DMS53 (cell line): ENCODE data around the gene SRPK2.

Source experiments
- DNase-seq: peaks from one replicate; lab custom pipeline; 2025; lab: John Stamatoyannopoulos, UW

Gene SRPK2

GRCh38 chr7:105133986-105134655 lies 254.6 kb downstream of the SRPK2 start:
- no peak for DNase-seq

GRCh38 chr7:105133358-105133757 lies 255.4 kb downstream of the SRPK2 start:
- no peak for DNase-seq

GRCh38 chr7:105132835-105133234 lies 255.9 kb downstream of the SRPK2 start:
- DNase-seq: no peak

- no peak for DNase-seq
These were observed 256.4 kb downstream of the SRPK2 start for GRCh38 chr7:105132335-105132734.

- DNase-seq: no peak
These were observed 256.8 kb downstream of the SRPK2 start for GRCh38 chr7:105131890-105132289.

GRCh38 chr7:105131033-105131656 lies 257.6 kb downstream of the SRPK2 start:
- no peak for DNase-seq

DNA sequence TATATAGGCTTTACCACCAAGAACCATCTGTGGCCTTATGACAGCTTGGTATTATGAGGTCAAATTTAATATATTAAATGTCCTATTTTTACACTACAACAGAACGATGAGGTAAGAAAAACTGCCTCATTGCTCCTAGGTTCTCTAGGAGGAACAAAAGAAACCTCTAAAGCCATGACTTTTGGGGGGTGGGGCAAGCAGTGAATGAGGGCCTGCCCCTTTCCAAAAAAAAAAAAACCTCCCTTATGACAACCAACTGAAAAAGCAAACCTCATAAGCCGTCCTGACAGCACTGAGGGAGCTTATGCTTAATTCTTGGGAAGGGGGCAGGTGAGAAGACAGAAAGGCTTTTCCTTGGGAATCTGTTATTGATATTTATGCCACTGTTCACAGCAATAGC lies 258.1 kb downstream of the SRPK2 start:
- DNase-seq: no peak

DNA sequence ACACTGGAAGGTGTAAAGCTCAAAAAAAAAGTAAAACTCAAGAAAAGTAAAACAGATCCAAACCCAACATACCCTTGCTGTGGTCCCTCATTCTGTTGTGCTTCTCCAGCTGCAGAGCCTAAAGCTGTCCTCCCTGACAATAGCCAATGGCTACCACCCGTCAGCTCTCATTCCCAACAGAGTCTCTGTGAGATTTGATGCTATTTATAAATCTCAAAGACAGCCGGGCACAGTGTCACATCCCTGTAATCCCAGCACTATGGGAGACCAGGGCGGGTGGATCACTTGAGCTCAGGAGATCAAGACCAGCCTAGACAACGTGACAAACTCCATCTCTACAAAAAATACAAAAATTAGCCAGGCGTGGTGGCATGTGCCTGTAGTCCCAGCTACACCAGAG lies 258.7 kb downstream of the SRPK2 start:
- no peak for DNase-seq

DNA sequence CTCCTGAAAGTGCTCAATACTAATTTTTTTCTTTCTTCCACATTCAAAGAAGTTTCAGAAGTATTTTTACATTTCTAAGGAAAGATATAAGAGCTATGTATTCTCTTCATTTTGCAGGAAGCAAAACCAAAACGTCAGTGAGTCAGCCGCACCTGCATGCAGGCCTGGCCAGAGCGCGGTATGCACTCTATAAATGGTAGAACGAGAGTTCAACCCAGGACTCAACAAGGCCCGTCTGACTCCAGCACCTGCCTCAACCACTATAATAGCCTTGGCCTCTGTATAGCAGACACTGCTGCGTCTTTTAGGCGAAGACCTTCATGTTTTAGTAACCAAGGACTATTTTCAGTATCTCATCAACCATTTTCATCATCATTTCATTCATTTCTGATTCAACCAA lies 261.5 kb downstream of the SRPK2 start:
- no peak for DNase-seq

DNA sequence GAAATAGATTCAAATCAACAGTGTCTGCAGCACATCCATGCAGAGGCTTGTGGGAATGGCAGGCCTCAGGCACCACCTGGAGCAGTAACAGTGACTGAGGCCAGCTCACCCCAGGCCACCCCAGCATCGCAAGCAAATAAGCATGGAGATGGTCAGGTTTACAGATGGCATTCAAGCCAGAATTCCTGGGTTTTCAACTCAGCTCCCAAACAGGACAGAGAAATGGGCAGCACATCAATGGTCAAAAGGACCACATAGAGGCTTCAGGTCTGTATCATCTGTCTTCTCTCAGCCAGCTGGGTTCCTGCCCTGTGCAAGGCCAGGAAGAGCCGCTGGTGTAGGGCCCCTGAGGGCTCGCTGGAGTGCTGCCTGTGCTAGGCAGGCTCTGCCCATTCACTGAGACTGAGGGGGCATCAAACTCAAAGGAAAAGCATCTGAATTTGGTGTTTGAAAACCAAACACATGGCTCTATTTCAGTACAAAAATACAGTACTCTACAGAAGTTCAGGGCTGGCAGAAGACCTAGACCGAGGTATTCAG lies 262.2 kb downstream of the SRPK2 start:
- DNase-seq: no peak

DNA sequence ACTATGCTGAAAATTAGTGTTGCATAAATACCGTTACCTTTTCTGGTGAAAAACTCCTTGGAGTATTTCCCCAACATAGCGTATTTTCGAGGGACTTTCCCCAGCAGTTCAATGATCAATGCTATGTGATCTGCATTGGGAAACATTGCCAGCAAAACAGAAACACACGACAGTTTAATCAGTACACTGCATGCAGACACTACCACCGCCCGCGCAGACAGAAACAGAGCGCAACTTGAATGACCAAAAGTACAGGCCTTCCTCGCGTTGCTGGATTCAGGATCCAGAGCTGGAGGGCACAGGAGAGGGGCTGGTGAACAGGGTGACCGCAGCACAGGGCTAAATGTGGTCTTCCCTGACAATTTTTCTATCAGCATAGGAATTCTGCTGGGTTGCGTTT lies 263.0 kb downstream of the SRPK2 start:
- no peak for DNase-seq

- no peak for DNase-seq
These were observed 266.1 kb downstream of the SRPK2 start for GRCh38 chr7:105122619-105123018.

DNA sequence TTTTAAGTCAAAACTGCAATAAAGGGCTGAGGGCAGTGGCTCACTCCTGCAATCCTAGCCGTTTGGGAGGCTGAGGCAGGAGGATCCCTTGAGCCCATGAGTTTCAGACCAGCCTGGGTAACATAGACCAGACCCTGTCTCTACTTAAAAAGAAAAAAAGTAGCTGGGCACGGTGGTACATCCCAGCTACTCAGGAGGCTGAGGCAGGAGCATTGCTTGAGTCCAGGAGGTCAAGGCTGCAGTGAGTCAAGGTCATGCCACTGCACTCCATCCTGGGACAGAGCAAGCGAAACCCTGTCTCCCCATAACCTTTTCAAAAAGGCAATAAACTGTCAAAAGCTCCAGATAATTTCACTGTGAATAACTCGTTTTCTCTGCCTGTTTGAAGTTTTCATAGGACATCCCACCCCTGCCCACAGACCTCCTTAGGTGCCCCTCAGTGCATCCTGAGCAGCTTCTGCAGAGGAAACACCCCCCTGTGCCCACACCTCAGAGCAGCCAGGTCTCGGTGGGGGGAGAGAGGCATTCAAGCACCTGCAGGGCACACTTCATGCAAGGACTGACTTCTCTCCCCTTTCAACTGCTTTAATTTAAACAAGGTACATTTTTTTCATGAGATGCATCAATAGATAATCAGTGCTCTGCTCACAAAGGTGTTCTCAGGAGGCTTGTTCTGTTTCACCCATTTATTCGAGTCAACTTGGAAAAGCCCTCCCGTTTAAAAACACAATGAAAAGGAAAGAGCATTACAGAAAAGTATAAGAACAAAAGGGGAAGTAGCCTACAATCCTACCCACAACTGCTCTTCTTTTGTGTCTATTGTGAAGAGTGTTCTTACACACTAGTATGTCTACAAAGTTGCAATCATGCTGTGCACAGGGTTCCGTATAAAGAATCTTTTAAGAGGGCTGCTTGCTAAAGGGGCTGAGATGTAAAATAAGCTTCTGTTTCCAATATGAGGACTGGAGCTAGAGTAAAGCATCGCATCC lies 269.8 kb downstream of the SRPK2 start:
- DNase-seq: no peak

GRCh38 chr7:105112440-105113418 lies 276.0 kb downstream of the SRPK2 start:
- no peak for DNase-seq

DNA sequence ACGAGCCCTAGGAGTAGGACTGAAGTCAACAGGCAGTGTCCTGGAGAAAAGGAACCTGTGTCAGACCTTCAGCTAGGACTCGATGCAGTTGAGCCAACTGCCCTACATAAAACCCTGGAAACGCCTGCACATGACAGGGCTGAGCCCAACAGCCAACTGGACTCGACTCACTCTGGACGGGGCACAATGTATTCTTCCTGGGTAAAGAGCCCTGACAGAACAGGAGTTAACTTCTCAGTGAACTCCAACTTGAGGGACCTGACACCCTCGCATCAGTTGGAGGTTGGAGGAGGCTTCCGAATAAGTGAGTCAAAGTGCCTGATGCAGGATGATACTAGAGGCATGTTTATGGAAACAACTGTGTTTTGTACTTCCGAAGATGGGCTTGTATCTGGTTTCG lies 281.3 kb downstream of the SRPK2 start:
- no peak for DNase-seq

DNA sequence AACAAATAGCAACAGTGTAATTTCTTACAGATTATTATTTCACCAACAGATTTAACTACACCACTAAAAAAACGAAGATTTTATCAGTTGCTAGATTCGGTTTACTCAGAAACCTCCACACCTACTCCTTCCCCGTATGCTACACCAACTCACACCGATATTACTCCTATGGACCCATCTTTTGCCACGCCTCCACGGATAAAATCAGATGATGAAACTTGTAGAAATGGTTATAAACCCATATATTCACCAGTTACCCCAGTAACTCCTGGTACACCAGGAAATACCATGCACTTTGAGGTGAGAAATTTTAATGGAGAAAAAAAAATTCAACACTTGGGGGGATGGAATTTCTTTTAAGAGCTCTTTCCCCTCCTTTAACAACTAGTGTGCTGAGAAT lies 282.2 kb downstream of the SRPK2 start:
- DNase-seq: no peak

- no peak for DNase-seq
These were observed 283.1 kb downstream of the SRPK2 start for GRCh38 chr7:105105579-105105978.

DNA sequence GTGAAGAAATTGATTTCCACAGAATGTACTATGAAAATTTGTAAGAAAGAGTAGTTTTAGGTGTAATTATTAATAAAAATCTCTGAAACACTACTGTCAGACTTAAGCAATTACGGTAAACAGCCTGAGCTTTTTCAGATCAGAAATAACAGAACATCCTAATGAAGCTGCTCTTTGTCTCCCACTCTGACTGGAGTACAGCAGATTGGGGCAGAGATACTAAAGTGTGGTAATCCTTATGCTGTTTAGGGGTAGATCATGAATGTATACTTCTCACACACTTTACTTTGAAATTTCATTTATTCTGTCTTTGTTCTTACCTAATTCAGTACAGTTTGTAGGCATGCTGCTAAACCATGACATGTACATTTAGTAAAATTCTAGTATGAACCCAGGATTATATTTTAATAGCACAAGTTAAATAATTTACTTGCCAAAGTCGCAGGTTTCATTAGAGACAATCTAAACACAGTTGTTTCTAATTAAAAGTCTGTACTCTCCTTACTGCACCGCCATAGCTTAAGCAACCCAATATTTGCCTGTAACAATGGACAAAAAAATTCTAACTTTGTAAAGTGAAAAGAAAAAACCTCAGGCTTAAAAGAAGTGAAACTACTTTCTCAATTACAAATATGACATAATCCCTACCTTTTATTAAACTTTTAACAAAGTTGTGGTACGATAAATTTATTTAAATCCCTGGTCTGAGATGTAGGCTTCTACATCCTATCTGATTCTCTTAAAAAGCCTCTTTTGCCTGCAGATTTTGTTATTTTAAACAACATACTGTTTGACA lies 286.0 kb downstream of the SRPK2 start:
- DNase-seq: no peak

DNA sequence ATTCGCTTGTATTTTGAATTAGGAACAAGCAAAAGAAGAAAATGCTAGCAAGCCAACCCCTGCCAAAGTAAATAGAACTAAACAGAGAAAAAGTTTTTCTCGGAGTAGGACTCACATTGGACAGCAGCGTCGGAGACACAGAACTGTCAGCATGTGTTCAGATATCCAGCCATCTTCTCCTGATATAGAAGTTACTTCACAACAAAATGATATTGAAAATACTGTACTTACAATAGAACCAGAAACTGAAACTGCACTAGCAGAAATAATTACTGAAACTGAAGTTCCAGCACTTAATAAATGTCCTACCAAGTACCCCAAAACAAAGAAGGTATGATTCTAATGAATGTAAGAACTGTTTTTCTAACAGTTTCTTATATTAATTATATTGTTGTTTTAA lies 286.9 kb downstream of the SRPK2 start:
- no peak for DNase-seq

- peak; percentile 30 for DNase-seq
These were observed 289.7 kb downstream of the SRPK2 start for GRCh38 chr7:105098863-105099515.
